A673 (cell line): Measurements from ENCODE around the gene CALCR. TPM values are rescaled to one million over a fixed set of nuclear protein-coding genes. Genes with fewer than 3 reads are reported as not detected.

Experiments used
- BruUV-seq: library from RNA; stranded (reverse); fragments of 400-500 nt; replicated peaks from 2 replicates; lab custom pipeline; 2021; lab: Mats Ljungman, UMichigan
- CTCF ChIA-PET: fragments of 300-600 bp; sonication (Branson Sonifier 250); formaldehyde crosslinking; loops from one replicate; lab custom pipeline; 2022; ENCODE audit warnings: antibody characterized with exemption; lab: Charles Lee
- POLR2A ChIA-PET: fragments of 300-600 bp; sonication (Branson Sonifier 250); formaldehyde crosslinking; loops from one replicate; lab custom pipeline; 2022; ENCODE audit warnings: antibody characterized with exemption; ENCODE audit not compliant: low non-redundant PET; lab: Charles Lee
- DNase-seq: peaks from one replicate; pipeline ENCODE4 v3.0.0-alpha.2; 2015; ENCODE audit warnings: low spot score
- H3K27ac ChIP-seq: fragments of 200-600 bp; sonication (generic); 2 replicates; pipeline ENCODE4 v1.5.1; 2016; ENCODE audit warnings: mixed run types, low read depth, mild to moderate bottlenecking, mixed read lengths, antibody characterized with exemption, low read length; ENCODE audit not compliant: poor library complexity, severe bottlenecking
- H3K27me3 ChIP-seq: fragments of 200-600 bp; sonication (generic); replicated peaks from 2 replicates; pipeline ENCODE4 v1.6.1; 2017; ENCODE audit warnings: mixed run types, low read depth, mild to moderate bottlenecking, mixed read lengths, antibody characterized with exemption, low read length; ENCODE audit not compliant: insufficient read depth, poor library complexity
- H3K36me3 ChIP-seq: fragments of 200-600 bp; sonication (generic); 2 replicates; pipeline ENCODE4 v1.6.1; 2016; ENCODE audit warnings: mixed run types, mild to moderate bottlenecking, mixed read lengths, antibody characterized with exemption, low read length; ENCODE audit not compliant: insufficient read depth, poor library complexity, severe bottlenecking
- H3K4me1 ChIP-seq: fragments of 200-600 bp; sonication (generic); 2 replicates; pipeline ENCODE4 v1.6.1; 2017; ENCODE audit warnings: mixed run types, mild to moderate bottlenecking, mixed read lengths, antibody characterized with exemption, low read length; ENCODE audit not compliant: insufficient read depth, poor library complexity, severe bottlenecking
- H3K4me3 ChIP-seq: fragments of 200-600 bp; sonication (generic); 2 replicates; pipeline ENCODE4 v1.5.1; 2016; ENCODE audit warnings: low read depth, mixed run types, mild to moderate bottlenecking, mixed read lengths, low read length; ENCODE audit not compliant: poor library complexity, severe bottlenecking
- H3K9me3 ChIP-seq: fragments of 200-600 bp; sonication (generic); 2 replicates; pipeline ENCODE4 v1.6.1; 2016; ENCODE audit warnings: mixed run types, low read depth, mild to moderate bottlenecking, mixed read lengths, antibody characterized with exemption, low read length; ENCODE audit not compliant: poor library complexity, severe bottlenecking
- CTCF ChIP-seq: fragments of 300-800, 200-600 bp; sonication (generic); conservative IDR thresholded peaks from 2 replicates; pipeline ENCODE4 v1.5.1; 2017; ENCODE audit warnings: low read depth, mild to moderate bottlenecking, antibody characterized with exemption, low read length, moderate library complexity, mixed read lengths
- EZH2 ChIP-seq: fragments of 200-600 bp; sonication (generic); IDR thresholded peaks from 2 replicates; pipeline ENCODE4 v1.6.1; 2017; ENCODE audit warnings: borderline replicate concordance, low read depth, mild to moderate bottlenecking, mixed read lengths, antibody characterized with exemption, low read length; ENCODE audit not compliant: poor library complexity, severe bottlenecking
- intact Hi-C: fragments of 100-400 bp; cut with micrococcal nuclease; formaldehyde crosslinking; loops from one replicate; pipeline ENCODE4 v1.10.0; 2022; ENCODE audit not compliant: unreplicated experiment
- total RNA-seq: library from RNA; stranded (reverse); gene quantifications from 2 replicates; pipeline ENCODE4 v1.2.3, GENCODE V29; 2021

Gene CALCR
- total RNA-seq, 1 experiment from 2014 or later: not detected

GRCh38 chr7:93538061-93538460 lies 36.5 kb downstream of the CALCR start:
- no peaks in the 10 kb centered on the region for H3K36me3 ChIP-seq
- no TSS peak for BruUV-seq
- no peak overlapping the region for H3K27ac ChIP-seq
- CTCF ChIA-PET: no interaction called here
- H3K4me1 ChIP-seq: no peaks in the 10 kb centered on the region
- no peaks in the 10 kb centered on the region for H3K9me3 ChIP-seq
- POLR2A ChIA-PET: no interaction called here
- H3K4me3 ChIP-seq: no peak overlapping the region
- intact Hi-C loops: no loop called here
- no peak for TF ChIP-seq EZH2
- no peak for TF ChIP-seq CTCF
- DNase-seq: no peak
- H3K27me3 ChIP-seq: no peaks in the 10 kb centered on the region

GRCh38 chr7:93535616-93536015 lies 38.9 kb downstream of the CALCR start:
- intact Hi-C loops: no loop called here
- Histone ChIP-seq H3K36me3 (no peaks in the 10 kb centered on the region), H3K27ac (no peak overlapping the region), H3K4me3 (no peak overlapping the region), H3K9me3 (no peaks in the 10 kb centered on the region), H3K27me3 (no peaks in the 10 kb centered on the region), H3K4me1 (no peaks in the 10 kb centered on the region)
- ChIA-PET CTCF (no interaction called here), POLR2A (no interaction called here)
- DNase-seq: no peak
- no TSS peak for BruUV-seq
- TF ChIP-seq EZH2 (no peak), CTCF (no peak)

GRCh38 chr7:93530701-93531100 lies 43.8 kb downstream of the CALCR start:
- no peaks in the 10 kb centered on the region for H3K4me1 ChIP-seq
- no peak overlapping the region for H3K27ac ChIP-seq
- ChIA-PET POLR2A (no interaction called here), CTCF (no interaction called here)
- intact Hi-C loops: no loop called here
- H3K36me3 ChIP-seq: no peaks in the 10 kb centered on the region
- no peaks in the 10 kb centered on the region for H3K27me3 ChIP-seq
- no TSS peak for BruUV-seq
- DNase-seq: no peak
- no peak for TF ChIP-seq CTCF
- TF ChIP-seq EZH2: no peak
- no peak overlapping the region for H3K4me3 ChIP-seq
- H3K9me3 ChIP-seq: no peaks in the 10 kb centered on the region
